ENCODE measurements around the gene ABHD16B.
A peak's percentile ranks its signal among the peaks of the same experiment; 100 is the strongest.
"Not testable (repeated sequence)": the region's sequence is repeated elsewhere in the genome, so short reads cannot be mapped to it uniquely, and the experiment has no call there.

ABHD16B gene

GRCh38 chr20:63846128-63846771, 15.0 kb upstream of the ABHD16B start:
- CTCF ChIA-PET: no interaction called here
- H3K27ac ChIP-seq: peak overlapping the region; percentile 33; the same call in 1 of the 2 replicates
- DNase-seq (ENCODE audit: low spot score): peak; percentile 58
- POLR2A ChIA-PET (ENCODE audit: low non-redundant PET): interaction anchor here (0.7 kb wide), 1 partner anchor 272 kb away, joined by 4 read pairs; the partner anchor contains the start of gene HELZ2
- TF ChIP-seq, protein P1, sequence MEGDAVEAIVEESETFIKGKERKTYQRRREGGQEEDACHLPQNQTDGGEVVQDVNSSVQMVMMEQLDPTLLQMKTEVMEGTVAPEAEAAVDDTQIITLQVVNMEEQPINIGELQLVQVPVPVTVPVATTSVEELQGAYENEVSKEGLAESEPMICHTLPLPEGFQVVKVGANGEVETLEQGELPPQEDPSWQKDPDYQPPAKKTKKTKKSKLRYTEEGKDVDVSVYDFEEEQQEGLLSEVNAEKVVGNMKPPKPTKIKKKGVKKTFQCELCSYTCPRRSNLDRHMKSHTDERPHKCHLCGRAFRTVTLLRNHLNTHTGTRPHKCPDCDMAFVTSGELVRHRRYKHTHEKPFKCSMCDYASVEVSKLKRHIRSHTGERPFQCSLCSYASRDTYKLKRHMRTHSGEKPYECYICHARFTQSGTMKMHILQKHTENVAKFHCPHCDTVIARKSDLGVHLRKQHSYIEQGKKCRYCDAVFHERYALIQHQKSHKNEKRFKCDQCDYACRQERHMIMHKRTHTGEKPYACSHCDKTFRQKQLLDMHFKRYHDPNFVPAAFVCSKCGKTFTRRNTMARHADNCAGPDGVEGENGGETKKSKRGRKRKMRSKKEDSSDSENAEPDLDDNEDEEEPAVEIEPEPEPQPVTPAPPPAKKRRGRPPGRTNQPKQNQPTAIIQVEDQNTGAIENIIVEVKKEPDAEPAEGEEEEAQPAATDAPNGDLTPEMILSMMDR (conservative IDR thresholded peaks at IDR 0.05; ENCODE audit: low read depth): no peak

DNA sequence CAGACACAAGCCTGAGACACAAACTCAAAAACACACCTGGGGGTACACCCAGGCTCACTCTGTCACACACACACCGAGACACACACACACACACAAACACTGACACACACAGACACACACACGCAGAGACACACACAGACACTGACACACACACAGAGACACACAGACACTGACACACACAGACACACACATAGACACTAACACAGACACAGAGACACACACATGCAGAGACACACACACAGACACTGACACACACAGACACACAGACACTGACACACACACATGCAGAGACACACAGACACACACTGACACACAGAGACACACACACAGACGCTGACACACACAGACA, 14.4 kb upstream of the ABHD16B start:
- CTCF ChIA-PET: no interaction called here
- no peak for DNase-seq (ENCODE audit: low spot score)
- peak overlapping the region; percentile 33; the same call in 1 of the 2 replicates for H3K27ac ChIP-seq
- POLR2A ChIA-PET (ENCODE audit: low non-redundant PET): no interaction called here
- TF ChIP-seq, protein P1 (conservative IDR thresholded peaks at IDR 0.05; ENCODE audit: low read depth): no peak

- no peak overlapping the region for H3K27ac ChIP-seq
- DNase-seq (ENCODE audit: low spot score): no peak
- ChIA-PET POLR2A (ENCODE audit: low non-redundant PET) (no interaction called here), CTCF (interaction anchor here (0.5 to 0.7 kb wide), 2 partner anchors 27 to 127 kb away, joined by 3 to 4 read pairs; no protein-coding TSS in a partner anchor)
- TF ChIP-seq, protein P1 (conservative IDR thresholded peaks at IDR 0.05; ENCODE audit: low read depth): no peak
Observed at GRCh38 chr20:63847237-63848002, 13.9 kb upstream of the ABHD16B start.

DNA sequence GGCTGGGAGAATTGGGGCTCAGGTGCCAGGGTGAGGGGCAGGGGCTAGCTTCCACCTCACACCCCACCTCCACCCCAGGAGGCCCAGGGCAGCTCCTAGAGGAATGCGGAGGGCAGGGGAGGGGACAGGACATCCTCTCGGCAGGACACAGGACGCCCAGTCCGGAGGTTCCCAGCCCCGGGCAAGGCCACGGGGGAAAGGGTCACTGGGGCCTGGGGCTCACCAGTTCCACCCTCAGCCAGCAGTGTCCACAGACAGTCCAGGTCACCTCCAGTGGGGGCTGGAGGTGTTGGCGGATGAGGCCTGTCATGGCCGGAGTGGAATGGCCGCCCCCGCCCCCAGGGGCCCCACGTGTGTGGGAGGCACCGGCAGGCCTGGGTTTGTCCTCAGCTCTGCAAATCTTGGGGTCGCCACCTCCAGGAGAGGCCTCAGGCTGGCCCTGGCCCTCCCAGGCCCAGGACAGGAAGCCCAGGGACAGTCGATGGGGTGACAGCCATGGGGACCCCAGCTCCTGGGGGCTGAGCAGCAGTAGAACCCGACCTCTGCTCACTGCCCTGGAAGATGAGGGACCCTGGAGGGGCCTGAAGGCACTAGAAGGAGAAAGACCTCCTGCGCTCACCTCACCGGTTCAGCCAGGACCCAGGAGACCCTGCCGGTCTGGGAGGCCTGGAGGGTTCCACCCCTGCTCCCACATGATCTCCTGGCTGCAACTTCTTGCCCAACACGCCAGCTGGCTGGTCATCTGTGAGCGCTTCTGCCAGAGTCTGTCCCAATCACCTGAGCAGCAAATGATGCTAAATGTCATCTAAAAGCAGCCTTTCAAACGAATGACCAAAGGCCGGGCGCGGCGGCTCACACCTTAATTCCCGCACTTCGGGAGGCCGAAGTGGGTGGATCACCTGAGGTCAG, 13.0 kb upstream of the ABHD16B start:
- DNase-seq (ENCODE audit: low spot score): no peak
- no peak overlapping the region for H3K27ac ChIP-seq
- TF ChIP-seq, protein P1 (conservative IDR thresholded peaks at IDR 0.05; ENCODE audit: low read depth): no peak
- ChIA-PET POLR2A (ENCODE audit: low non-redundant PET) (no interaction called here), CTCF (interaction anchor here (0.7 kb wide), 1 partner anchor 126 kb away, joined by 4 read pairs; no protein-coding TSS in a partner anchor)

DNA sequence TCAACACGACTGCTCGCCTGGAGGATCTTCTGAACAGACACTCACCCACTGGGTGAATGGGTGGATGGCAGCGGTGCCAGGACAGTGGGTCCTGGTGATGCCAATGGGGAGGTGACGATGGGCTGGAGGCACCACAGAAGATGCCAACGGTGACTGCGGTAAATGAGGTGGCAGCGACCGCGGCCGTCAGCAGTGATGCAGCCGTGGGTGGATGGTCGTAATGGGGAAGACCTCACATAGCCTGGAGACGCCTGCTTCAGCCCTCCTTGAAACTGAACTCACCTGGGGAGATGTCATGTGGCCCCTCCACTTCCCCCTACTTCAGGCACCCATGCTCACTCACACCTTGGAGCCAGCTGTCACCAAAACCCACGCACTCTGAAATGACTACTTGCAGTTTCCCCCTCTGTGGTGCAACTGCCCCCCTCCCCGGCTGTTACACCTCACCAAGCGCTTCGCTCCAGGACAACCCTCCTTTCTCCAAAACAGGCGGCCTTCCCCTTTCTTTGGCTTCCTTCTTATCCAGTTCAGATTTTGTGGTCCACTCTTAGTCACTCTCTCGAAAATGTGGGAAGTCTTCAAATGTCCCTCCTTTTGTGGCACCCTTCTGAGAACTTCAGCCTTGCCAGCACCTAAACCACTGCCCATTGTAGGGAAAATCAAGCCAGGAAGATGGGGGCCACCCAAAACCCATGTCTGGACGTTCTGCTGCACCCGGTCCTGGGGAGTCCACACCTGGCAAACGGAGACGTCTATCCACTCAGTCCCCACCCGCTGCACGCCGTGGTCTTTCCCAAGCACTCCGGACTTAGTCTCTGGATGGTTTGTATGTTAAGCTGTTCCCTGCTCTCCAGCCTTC, 10.4 kb upstream of the ABHD16B start:
- TF ChIP-seq, protein P1 (conservative IDR thresholded peaks at IDR 0.05; ENCODE audit: low read depth): no peak
- no peak overlapping the region for H3K27ac ChIP-seq
- ChIA-PET CTCF (interaction anchor here (1.0 kb wide), 1 partner anchor 65 kb away, joined by 9 read pairs; no protein-coding TSS in a partner anchor), POLR2A (ENCODE audit: low non-redundant PET) (interaction anchor here (0.5 kb wide), 1 partner anchor 13 kb away, joined by 3 read pairs; no protein-coding TSS in a partner anchor)
- no peak for DNase-seq (ENCODE audit: low spot score)

DNA sequence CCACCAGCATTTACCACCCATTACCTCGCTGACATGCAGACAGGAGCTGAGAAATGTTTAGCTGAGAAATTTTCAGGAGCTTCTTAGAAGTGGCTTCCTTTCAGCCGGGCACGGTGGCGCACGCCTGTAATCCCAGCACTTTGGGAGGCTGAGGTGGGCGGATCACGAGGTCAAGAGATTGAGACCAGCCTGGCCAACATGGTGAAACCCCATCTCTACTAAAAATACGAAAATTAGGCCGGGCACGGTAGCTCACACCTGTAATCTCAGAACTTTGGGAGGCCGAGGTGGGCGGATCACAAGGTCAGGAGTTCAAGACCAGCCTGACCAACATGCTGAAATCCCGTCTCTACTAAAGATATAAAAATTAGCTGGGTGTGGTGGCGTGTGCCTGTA, 9.8 kb upstream of the ABHD16B start:
- DNase-seq (ENCODE audit: low spot score); CTCF ChIA-PET; H3K27ac ChIP-seq: not testable (repeated sequence)
- POLR2A ChIA-PET (ENCODE audit: low non-redundant PET): interaction anchor here (0.5 kb wide), 1 partner anchor 12 kb away, joined by 3 read pairs; no protein-coding TSS in a partner anchor

DNA sequence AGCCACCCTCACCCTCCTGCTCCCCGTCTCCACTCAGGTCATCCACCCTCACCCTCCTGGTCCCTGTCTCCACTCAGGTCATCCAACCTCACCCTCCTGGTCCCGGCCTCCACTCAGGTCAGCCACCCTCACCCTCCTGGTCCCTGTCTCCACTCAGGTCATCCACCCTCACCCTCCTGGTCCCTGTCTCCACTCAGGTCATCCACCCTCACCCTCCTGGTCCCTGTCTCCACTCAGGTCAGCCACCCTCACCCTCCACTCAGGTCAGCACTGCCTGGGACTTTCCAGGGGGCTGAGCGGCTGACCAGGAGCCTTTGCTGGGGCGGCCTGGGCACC, 7.6 kb upstream of the ABHD16B start:
- CTCF ChIA-PET: interaction anchor here (2.2 kb wide), 1 partner anchor 11 kb away, joined by 11 read pairs; the partner anchor contains the start of gene TPD52L2
- POLR2A ChIA-PET (ENCODE audit: low non-redundant PET); H3K27ac ChIP-seq; DNase-seq (ENCODE audit: low spot score): not testable (repeated sequence)

Data from RWPE1 (cell line).